Left ventricle myocardium inferior (tissue), 1 donor: ENCODE measurements around the gene RALGPS1. TPM values are rescaled to one million over a fixed set of nuclear protein-coding genes. Genes with fewer than 3 reads are reported as not detected.

Experiments used
- DNase-seq: peaks from one replicate; pipeline ENCODE4 v3.0.0-alpha.2; 2020
- H3K27ac ChIP-seq: fragments of 200-600 bp; replicated peaks from 2 replicates; pipeline ENCODE4 v1.8.0; 2021
- H3K27me3 ChIP-seq: fragments of 200-600 bp; 2 replicates; pipeline ENCODE4 v1.8.0; 2021; ENCODE audit warnings: low read depth
- H3K36me3 ChIP-seq: fragments of 200-600 bp; 2 replicates; pipeline ENCODE4 v1.8.0; 2021
- H3K4me1 ChIP-seq: fragments of 200-600 bp; 2 replicates; pipeline ENCODE4 v1.8.0; 2021
- H3K4me3 ChIP-seq: fragments of 200-600 bp; 2 replicates; pipeline ENCODE4 v1.8.0; 2021; ENCODE audit warnings: mild to moderate bottlenecking, moderate library complexity
- H3K9me3 ChIP-seq: fragments of 200-600 bp; replicated peaks from 2 replicates; pipeline ENCODE4 v1.8.0; 2021
- intact Hi-C: fragments of 100-400 bp; cut with micrococcal nuclease; formaldehyde crosslinking; loops from one replicate; pipeline ENCODE4 v1.11.0; 2022
- total RNA-seq: library from RNA; stranded (reverse); fragmentation: NEBNext Ultra II Directional; extraction: Animal tissue kit (Norgen Biotek cat#: 25700); gene quantifications from one replicate; pipeline ENCODE4 v1.2.1, GENCODE V29; 2021
- TF ChIP-seq, protein P1 (sequence below): fragments of 200-600 bp; IDR thresholded peaks from 2 replicates; pipeline ENCODE4 v1.8.0; 2021; ENCODE audit warnings: antibody characterized with exemption, mild to moderate bottlenecking, borderline replicate concordance
- donor health status: DM: no; HTN: yes; CAD: no; lungs with severe emphysema.

Gene RALGPS1
- total RNA-seq, 1 donor from 2014 or later: 18.9 TPM

DNA sequence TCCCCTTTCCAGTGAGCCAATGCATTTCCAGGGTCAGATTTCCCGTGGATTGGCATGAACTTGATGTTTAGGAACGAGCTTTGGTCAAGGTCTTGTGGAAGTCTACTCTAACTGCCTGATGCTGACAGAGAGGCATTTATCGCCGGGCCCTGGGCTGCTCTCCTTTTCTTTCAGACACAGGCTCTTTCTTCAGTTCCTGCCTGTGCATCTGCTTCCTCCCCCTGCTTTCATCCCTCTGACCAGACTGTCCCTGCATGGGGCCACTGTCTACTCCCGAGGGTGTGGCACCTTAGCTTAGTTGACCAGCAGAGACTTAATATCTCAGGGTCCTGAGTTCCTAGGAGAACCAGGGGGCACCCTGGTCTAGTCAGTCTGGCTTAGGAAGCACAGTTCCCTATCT lies 41.2 kb downstream of the RALGPS1 start:
- H3K27ac ChIP-seq: peak overlapping the region; percentile 86
- no peaks in the 10 kb centered on the region for H3K27me3 ChIP-seq
- intact Hi-C loops: no loop called here
- peaks cover 39% of the 10 kb centered on the region for H3K4me1 ChIP-seq
- H3K36me3 ChIP-seq: no peaks in the 10 kb centered on the region
- H3K9me3 ChIP-seq: no peaks in the 10 kb centered on the region
- TF ChIP-seq, protein P1, sequence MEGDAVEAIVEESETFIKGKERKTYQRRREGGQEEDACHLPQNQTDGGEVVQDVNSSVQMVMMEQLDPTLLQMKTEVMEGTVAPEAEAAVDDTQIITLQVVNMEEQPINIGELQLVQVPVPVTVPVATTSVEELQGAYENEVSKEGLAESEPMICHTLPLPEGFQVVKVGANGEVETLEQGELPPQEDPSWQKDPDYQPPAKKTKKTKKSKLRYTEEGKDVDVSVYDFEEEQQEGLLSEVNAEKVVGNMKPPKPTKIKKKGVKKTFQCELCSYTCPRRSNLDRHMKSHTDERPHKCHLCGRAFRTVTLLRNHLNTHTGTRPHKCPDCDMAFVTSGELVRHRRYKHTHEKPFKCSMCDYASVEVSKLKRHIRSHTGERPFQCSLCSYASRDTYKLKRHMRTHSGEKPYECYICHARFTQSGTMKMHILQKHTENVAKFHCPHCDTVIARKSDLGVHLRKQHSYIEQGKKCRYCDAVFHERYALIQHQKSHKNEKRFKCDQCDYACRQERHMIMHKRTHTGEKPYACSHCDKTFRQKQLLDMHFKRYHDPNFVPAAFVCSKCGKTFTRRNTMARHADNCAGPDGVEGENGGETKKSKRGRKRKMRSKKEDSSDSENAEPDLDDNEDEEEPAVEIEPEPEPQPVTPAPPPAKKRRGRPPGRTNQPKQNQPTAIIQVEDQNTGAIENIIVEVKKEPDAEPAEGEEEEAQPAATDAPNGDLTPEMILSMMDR: no peak
- DNase-seq: no peak
- no peak overlapping the region for H3K4me3 ChIP-seq

DNA sequence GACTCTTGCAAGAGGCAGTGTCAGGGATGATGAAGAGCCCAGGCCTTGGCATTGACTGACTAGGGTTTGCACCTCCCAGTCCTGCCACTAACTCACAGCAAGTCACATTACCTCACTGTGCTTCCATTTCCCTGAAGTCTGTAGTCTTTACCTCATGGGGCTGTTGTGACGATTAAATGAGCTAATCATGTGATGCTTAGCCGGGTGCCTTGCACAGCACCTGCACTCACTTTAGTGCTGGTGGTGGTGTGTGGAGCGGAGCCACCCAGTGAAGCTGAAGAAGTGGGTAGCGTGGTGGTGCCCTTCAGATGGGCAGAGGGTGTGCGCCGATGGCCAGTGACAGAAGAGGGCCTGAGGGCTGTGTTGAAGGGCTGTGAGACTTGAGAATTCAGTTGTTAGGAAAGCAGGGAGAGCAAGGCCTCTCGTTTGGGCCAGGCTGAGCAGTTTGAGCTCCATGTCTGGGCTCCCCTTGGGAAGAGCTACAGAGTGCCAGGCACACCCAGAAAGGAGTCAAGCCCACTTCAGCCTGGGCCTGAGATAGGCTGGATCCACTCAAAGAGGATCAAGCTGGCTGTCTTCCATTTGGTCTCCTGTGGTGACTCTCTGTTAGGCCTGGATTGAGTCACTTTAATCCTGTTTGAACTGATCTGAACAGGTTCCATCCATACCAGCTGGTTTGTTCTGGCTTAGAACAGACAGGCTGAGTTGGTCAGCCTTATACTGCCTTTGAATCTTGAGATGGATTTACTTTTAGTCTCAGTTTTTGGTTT lies 42.5 kb downstream of the RALGPS1 start:
- intact Hi-C loops: no loop called here
- H3K9me3 ChIP-seq: no peaks in the 10 kb centered on the region
- H3K4me1 ChIP-seq: peaks cover 40% of the 10 kb centered on the region
- no peaks in the 10 kb centered on the region for H3K27me3 ChIP-seq
- no peak overlapping the region for H3K4me3 ChIP-seq
- H3K36me3 ChIP-seq: no peaks in the 10 kb centered on the region
- H3K27ac ChIP-seq: peak overlapping the region; percentile 86
- no peak for DNase-seq
- TF ChIP-seq, protein P1: no peak

DNA sequence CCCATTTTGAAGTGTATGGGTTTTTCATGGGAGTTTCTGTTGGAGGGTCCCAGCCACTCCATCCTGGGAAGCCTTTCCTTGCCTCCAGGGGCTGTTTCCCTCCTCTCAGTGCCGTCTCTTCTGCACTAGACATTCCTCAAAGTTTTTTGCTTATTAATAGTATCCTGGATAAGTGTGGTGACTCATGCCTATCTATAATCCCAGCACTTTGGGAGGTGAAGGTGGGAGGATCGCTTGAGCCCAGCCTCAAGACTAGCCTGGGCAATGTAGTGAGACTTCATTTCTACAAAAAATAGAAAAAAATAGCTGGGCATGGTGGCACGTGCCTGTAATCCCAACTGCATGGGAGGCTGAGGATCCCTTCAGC lies 43.1 kb downstream of the RALGPS1 start:
- DNase-seq: no peak
- Histone ChIP-seq H3K36me3 (no peaks in the 10 kb centered on the region), H3K27ac (peak overlapping the region; percentile 86), H3K9me3 (no peaks in the 10 kb centered on the region), H3K27me3 (no peaks in the 10 kb centered on the region), H3K4me3 (no peak overlapping the region), H3K4me1 (peaks cover 43% of the 10 kb centered on the region)
- TF ChIP-seq, protein P1: no peak
- intact Hi-C loops: no loop called here

DNA sequence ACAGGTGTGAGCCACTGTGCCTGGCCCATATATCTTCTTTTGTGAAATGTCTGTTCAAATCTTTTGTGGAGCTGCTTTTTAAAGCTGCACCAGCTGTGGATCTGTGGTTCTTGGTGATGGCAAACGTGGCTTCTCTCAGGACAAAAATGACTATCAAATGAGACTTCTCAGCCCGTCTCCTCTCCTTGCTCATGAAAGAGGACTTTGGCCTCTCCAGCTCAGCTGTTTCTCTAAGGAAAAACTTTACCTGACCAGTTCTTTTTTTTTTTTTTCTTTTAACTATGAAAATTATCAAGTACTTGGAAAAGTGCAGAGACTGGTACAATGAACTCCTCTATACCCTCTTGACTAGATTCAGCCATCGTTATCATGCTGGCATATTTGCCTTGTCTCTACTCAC lies 44.8 kb downstream of the RALGPS1 start:
- DNase-seq: no peak
- H3K27ac ChIP-seq: peak overlapping the region; percentile 86
- peaks cover 57% of the 10 kb centered on the region for H3K4me1 ChIP-seq
- no peaks in the 10 kb centered on the region for H3K27me3 ChIP-seq
- H3K4me3 ChIP-seq: no peak overlapping the region
- TF ChIP-seq, protein P1: no peak
- no peaks in the 10 kb centered on the region for H3K36me3 ChIP-seq
- intact Hi-C loops: no loop called here
- no peaks in the 10 kb centered on the region for H3K9me3 ChIP-seq

DNA sequence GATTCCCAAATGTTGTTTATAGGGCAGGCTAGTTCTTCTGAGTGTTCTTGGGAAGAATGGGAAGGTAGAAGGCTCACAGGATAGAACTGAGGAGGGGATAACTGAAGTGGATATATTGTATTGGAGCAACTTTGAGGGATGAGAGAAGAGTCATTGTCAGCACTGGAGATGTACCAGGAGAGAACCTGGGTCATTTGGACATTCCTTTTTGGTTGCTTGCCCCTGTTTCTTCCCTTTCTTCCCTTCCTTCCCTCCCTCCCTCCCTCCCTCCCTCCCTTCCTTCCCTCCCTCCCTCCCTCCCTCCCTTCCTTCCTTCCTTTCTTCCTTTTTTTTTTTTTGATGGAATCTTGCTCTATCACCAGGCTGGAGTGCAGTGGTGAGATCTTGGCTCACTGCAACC lies 45.3 kb downstream of the RALGPS1 start:
- H3K27ac ChIP-seq: peak overlapping the region; percentile 86

More for the DNA sequence above, 45.3 kb downstream of the RALGPS1 start:
- TF ChIP-seq, protein P1: no peak
- no peaks in the 10 kb centered on the region for H3K36me3 ChIP-seq
- H3K9me3 ChIP-seq: no peaks in the 10 kb centered on the region
- no peaks in the 10 kb centered on the region for H3K27me3 ChIP-seq
- intact Hi-C loops: no loop called here
- H3K4me3 ChIP-seq: no peak overlapping the region
- H3K4me1 ChIP-seq: peaks cover 62% of the 10 kb centered on the region
- DNase-seq: no peak
